K562 (cell line): ENCODE measurements around the gene RABGAP1L. TPM values are rescaled to one million over a fixed set of nuclear protein-coding genes. Genes with fewer than 3 reads are reported as not detected.

ENCODE experiments used
- BRD4 ChIP-seq: fragments of 200-600 bp; sonication (generic); IDR thresholded peaks from 2 replicates; pipeline ENCODE4 v1.6.1; 2017; ENCODE audit warnings: inconsistent platforms
- C11orf30 ChIP-seq: fragments of 450-650 bp; IDR thresholded peaks from 2 replicates; pipeline ENCODE4 v1.6.1; 2016; ENCODE audit warnings: low read depth, mild to moderate bottlenecking
- CBX5 ChIP-seq: IDR thresholded peaks from 2 replicates; pipeline ENCODE4 v1.6.1; 2014; ENCODE audit warnings: low read depth, borderline replicate concordance
- CC2D1A ChIP-seq: fragments of 450-650 bp; IDR thresholded peaks from 2 replicates; pipeline ENCODE4 v1.6.1; 2017; ENCODE audit warnings: mild to moderate bottlenecking
- CREB5 ChIP-seq: fragments of 250-450 bp; sonication (Bioruptor Pico); IDR thresholded peaks from 2 replicates; pipeline ENCODE4 v1.5.0; 2020; ENCODE audit warnings: mild to moderate bottlenecking
- EHMT2 ChIP-seq: fragments of 450-650 bp; IDR thresholded peaks from 2 replicates; pipeline ENCODE4 v1.6.1; 2018; ENCODE audit warnings: antibody characterized with exemption
- ETV1 ChIP-seq: fragments of 450-650 bp; conservative IDR thresholded peaks from 2 replicates; pipeline ENCODE4 v1.6.1; 2016; ENCODE audit warnings: missing genetic modification characterization, control low read depth, low read depth, missing compliant biosample characterization
- HDAC6 ChIP-seq: IDR thresholded peaks from 2 replicates; pipeline ENCODE4 v1.6.1; 2012; ENCODE audit warnings: low read depth, mild to moderate bottlenecking, control low read depth, inconsistent platforms, low read length, moderate library complexity
- HLTF ChIP-seq: fragments of 450-650 bp; IDR thresholded peaks from 2 replicates; pipeline ENCODE4 v1.6.1; 2016
- JUN ChIP-seq, 2 experiments: sonication (generic) in 1 of 2; formaldehyde crosslinking in 1 of 2; IDR thresholded peaks; 2 replicates each; pipeline versions ENCODE4 v1.6.1 to v1.8.0; 2012 to 2022; ENCODE audit warnings: borderline replicate concordance in 2 of 2, mild to moderate bottlenecking in 2 of 2, improper control_type of control experiment in 1 of 2, low read depth in 1 of 2, low read length in 1 of 2, missing genetic modification reagents in 1 of 2
- KAT7 ChIP-seq: sonication (generic); formaldehyde crosslinking; IDR thresholded peaks from 2 replicates; pipeline ENCODE4 v1.8.0; 2022; ENCODE audit warnings: missing genetic modification reagents, mild to moderate bottlenecking, borderline replicate concordance
- KDM1A ChIP-seq, 2 experiments: fragments of 450-650 bp; IDR thresholded peaks; 2 replicates each; pipeline ENCODE4 v1.6.1; 2016; ENCODE audit warnings: mild to moderate bottlenecking in 2 of 2
- MEF2D ChIP-seq: conservative IDR thresholded peaks from 2 replicates; pipeline ENCODE4 v1.6.1; 2016; ENCODE audit warnings: low read depth, missing genetic modification characterization, missing compliant biosample characterization
- MIER1 ChIP-seq: fragments of 450-650 bp; IDR thresholded peaks from 2 replicates; pipeline ENCODE4 v1.6.1; 2016; ENCODE audit warnings: antibody characterized with exemption, mild to moderate bottlenecking, low read depth
- MYC ChIP-seq, 2 experiments: fragments of 250-450 bp in 1 of 2; sonication (Bioruptor Pico) in 1 of 2; IDR thresholded peaks; 2 replicates each; pipeline versions ENCODE4 v1.5.1 to v1.6.1; 2012 to 2021; ENCODE audit warnings: low read depth in 2 of 2, borderline replicate concordance in 1 of 2, improper control_type of control experiment in 1 of 2, low read length in 1 of 2, mild to moderate bottlenecking in 1 of 2, moderate library complexity in 1 of 2
- NFYB ChIP-seq: IDR thresholded peaks from 2 replicates; pipeline ENCODE4 v1.6.1; 2011; ENCODE audit warnings: mild to moderate bottlenecking, moderate library complexity; ENCODE audit not compliant: insufficient read length; ENCODE audit errors: extremely low read depth
- PHB2 ChIP-seq: fragments of 450-650 bp; IDR thresholded peaks from 2 replicates; pipeline ENCODE4 v1.6.1; 2017; ENCODE audit warnings: low read depth
- POLR2AphosphoS5 ChIP-seq: IDR thresholded peaks from 2 replicates; pipeline ENCODE4 v1.6.1; 2011; ENCODE audit warnings: mild to moderate bottlenecking, low read depth, low read length, moderate library complexity; ENCODE audit not compliant: control insufficient read depth, insufficient read depth
- POLR2H ChIP-seq: IDR thresholded peaks from 2 replicates; pipeline ENCODE4 v1.6.1; 2016; ENCODE audit warnings: missing genetic modification characterization, low read depth, mild to moderate bottlenecking, control low read depth, missing compliant biosample characterization, moderate library complexity
- PTTG1 ChIP-seq: fragments of 450-650 bp; IDR thresholded peaks from 2 replicates; pipeline ENCODE4 v1.6.1; 2016; ENCODE audit warnings: low read depth, mild to moderate bottlenecking, missing genetic modification characterization, missing compliant biosample characterization
- RBM25 ChIP-seq: fragments of 200-400 bp; formaldehyde crosslinking; IDR thresholded peaks from 2 replicates; pipeline ENCODE4 v1.6.1; 2018; ENCODE audit warnings: low read length, low read depth, moderate library complexity; ENCODE audit not compliant: severe bottlenecking
- TCF7 ChIP-seq: sonication (generic); IDR thresholded peaks from 2 replicates; pipeline ENCODE4 v1.6.1; 2016; ENCODE audit warnings: antibody characterized with exemption, borderline replicate concordance
- ZNF280B ChIP-seq: fragments of 250-450 bp; sonication (Bioruptor Pico); IDR thresholded peaks from 2 replicates; pipeline ENCODE4 v1.5.1; 2021; ENCODE audit warnings: mild to moderate bottlenecking
- ZNF324 ChIP-seq: fragments of 250-450 bp; sonication (Bioruptor Pico); IDR thresholded peaks from 2 replicates; pipeline ENCODE4 v1.4.0; 2020; ENCODE audit warnings: mild to moderate bottlenecking
- ZNF77 ChIP-seq: fragments of 250-450 bp; sonication (Bioruptor Pico); IDR thresholded peaks from 2 replicates; pipeline ENCODE4 v1.5.0; 2020
- polyA plus RNA-seq, 8 experiments: library from polyadenylated mRNA; depleted of rRNA in 4 of 8; stranded (reverse) in 5 of 8; unstranded in 3 of 8; fragments of >200 nt; fragmentation: Nextera tagmentation in 2 of 8; fragmentation: Illumina TruSeq in 1 of 8; extraction: Ambion mirVana in 2 of 8; extraction: Trizol in 1 of 8; gene quantifications; 2 replicates each; pipeline versions ENCODE4 v1.2.1 to v1.2.3, GENCODE V29; 2011 to 2014; ENCODE audit warnings: inconsistent platforms in 1 of 8, missing spikeins in 1 of 8
- total RNA-seq, 7 experiments: library from RNA; depleted of rRNA in 6 of 7; stranded (reverse); fragments of >200 nt in 6 of 7; fragmentation: Illumina TruSeq in 2 of 7; extraction: Trizol in 2 of 7; gene quantifications; 2 replicates each; pipeline versions ENCODE4 v1.2.1 to v1.2.3, GENCODE V29; 2011 to 2021; ENCODE audit warnings: low replicate concordance in 1 of 7
- TF ChIP-seq, protein P1 (sequence below): sonication (generic); formaldehyde crosslinking; IDR thresholded peaks from 2 replicates; pipeline ENCODE4 v1.9.0; 2022; ENCODE audit warnings: mild to moderate bottlenecking, missing genetic modification reagents

The RABGAP1L gene
- total and polyA plus RNA-seq, 9 of the 15 experiments (the other 6 are each of a cell fraction or from before 2014, with no cell fraction given) = 16.5 to 44.9 (median 26.7) TPM

DNA sequence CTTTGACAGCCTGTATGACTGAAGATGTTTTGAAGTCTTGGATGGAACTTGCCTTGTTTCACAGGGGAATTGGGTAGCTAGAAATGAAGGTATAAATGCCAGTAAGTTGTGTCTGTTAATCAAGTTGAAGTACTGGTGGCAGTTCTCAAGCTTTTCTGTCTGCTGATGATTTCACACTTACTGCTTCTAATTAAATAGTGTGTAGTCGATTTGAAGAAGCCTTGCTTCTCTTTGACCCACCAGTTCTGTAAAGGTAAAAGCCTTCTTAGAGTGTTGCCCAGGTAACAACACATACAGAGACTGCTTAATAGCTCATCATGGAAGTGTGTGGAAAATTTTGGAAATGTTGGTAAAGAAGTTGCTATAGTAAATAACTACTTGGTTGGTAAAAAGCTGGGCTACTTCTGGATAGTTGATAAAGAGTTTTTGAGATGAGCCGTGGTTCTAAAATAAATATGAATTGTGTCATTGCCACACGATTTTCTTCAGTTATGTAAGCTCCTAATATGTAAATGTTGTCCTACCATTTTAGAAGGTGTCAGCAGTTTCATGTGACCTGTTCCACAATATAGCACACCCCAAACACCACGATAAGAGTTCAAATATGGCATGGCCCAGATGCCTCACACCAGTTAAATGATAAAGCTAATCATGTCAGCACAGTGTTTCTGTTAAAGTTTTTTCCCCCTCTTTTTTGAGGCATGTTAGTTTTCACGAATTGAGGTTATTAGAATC lies 7.4 kb downstream of the RABGAP1L start (continued):
- TF ChIP-seq CREB5 (CRISPR knock-in tag) (no peak), JUN (IDR thresholded peaks at IDR 0.05; ENCODE audit: borderline replicate concordance, low read depth, low read length) (no peak), JUN (CRISPR knock-in tag; IDR thresholded peaks at IDR 0.05; ENCODE audit: borderline replicate concordance) (no peak), PTTG1 (tag) (no peak), CBX5 (no peak), RBM25 (no peak), PHB2 (peak; percentile 54; the same call in 1 of the 2 replicates), ETV1 (tag) (no peak; the same call in 1 of the 2 replicates), ZNF280B (CRISPR knock-in tag) (no peak), HLTF (no peak), TCF7 (no peak), C11orf30 (peak; percentile 99), ZNF324 (0 out of 2 replicates have a peak, but pooled peaks have one; percentile 31), MYC (IDR thresholded peaks at IDR 0.05; ENCODE audit: low read depth, low read length) (peak; percentile 66), MYC (CRISPR knock-in tag; IDR thresholded peaks at IDR 0.05; ENCODE audit: borderline replicate concordance, low read depth) (no peak), MEF2D (tag) (peak; percentile 64; the same call in 1 of the 2 replicates), POLR2AphosphoS5 (peak; percentile 94), NFYB (no peak), BRD4 (no peak), EHMT2 (peak; percentile 77), POLR2H (tag) (no peak), KDM1A (IDR thresholded peaks at IDR 0.05) (peak; percentile 77 to 80), KAT7 (no peak), ZNF77 (CRISPR knock-in tag) (no peak), MIER1 (no peak; the same call in 1 of the 2 replicates), CC2D1A (peak; percentile 82), HDAC6 (no peak)
- TF ChIP-seq, protein P1, sequence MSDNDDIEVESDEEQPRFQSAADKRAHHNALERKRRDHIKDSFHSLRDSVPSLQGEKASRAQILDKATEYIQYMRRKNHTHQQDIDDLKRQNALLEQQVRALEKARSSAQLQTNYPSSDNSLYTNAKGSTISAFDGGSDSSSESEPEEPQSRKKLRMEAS = no peak
